ENCODE data around the gene MCCD1. TPM values are rescaled to one million over a fixed set of nuclear protein-coding genes. Genes with fewer than 3 reads are reported as not detected.

The MCCD1 gene
- total and polyA plus RNA-seq, 2 of the 13 experiments (the other 11 are each of a cell fraction or from before 2014, with no cell fraction given): 0.15 TPM; not detected in 1

DNA sequence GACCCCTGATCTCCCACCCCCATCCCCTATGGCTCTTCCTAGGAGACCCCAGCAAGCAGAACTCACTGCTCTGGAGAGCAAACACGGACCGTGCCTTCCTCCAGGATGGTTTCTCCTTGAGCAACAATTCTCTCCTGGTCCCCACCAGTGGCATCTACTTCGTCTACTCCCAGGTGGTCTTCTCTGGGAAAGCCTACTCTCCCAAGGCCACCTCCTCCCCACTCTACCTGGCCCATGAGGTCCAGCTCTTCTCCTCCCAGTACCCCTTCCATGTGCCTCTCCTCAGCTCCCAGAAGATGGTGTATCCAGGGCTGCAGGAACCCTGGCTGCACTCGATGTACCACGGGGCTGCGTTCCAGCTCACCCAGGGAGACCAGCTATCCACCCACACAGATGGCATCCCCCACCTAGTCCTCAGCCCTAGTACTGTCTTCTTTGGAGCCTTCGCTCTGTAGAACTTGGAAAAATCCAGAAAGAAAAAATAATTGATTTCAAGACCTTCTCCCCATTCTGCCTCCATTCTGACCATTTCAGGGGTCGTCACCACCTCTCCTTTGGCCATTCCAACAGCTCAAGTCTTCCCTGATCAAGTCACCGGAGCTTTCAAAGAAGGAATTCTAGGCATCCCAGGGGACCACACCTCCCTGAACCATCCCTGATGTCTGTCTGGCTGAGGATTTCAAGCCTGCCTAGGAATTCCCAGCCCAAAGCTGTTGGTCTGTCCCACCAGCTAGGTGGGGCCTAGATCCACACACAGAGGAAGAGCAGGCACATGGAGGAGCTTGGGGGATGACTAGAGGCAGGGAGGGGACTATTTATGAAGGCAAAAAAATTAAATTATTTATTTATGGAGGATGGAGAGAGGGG is 44.7 kb downstream of the MCCD1 start:
- in situ Hi-C loops (cut with HindIII; ENCODE audit: extremely low pct_ligation_motif_present, low pct_unique_long_range_greater_than_20kb): no loop called here
- Histone ChIP-seq H4K20me1 (ENCODE audit: insufficient read depth, low read length) (no peaks in the 10 kb centered on the region), H2AFZ (ENCODE audit: low read length) (no peak overlapping the region), H3K4me1 (ENCODE audit: insufficient read depth, low read length) (no peaks in the 10 kb centered on the region), H3K27ac (ENCODE audit: extremely low read length, insufficient read depth, low read length) (no peak overlapping the region), H3K79me2 (ENCODE audit: insufficient read depth, low read length) (no peaks in the 10 kb centered on the region), H3K9ac (ENCODE audit: insufficient read depth, low read depth, low read length) (no peak overlapping the region), H3K4me3 (replicated peaks in 1 of 3; ENCODE audit: insufficient read depth in 1 of 3, low read depth in 2 of 3, low read length in 3 of 3) (no peak overlapping the region), H3K4me2 (ENCODE audit: low read depth, low read length) (no peak overlapping the region), H3K9me3 (ENCODE audit: low read length) (no peaks in the 10 kb centered on the region), H3K27me3 (ENCODE audit: control insufficient read depth in 1 of 2, insufficient read depth in 2 of 2, low read length in 2 of 2) (peaks cover 20 to 85% of the 10 kb centered on the region in 2 experiments), H3K36me3 (replicated peaks in 1 of 2; ENCODE audit: control insufficient read depth in 1 of 2, insufficient read depth in 2 of 2, low read length in 2 of 2) (no peaks in the 10 kb centered on the region)
- no TSS peak for BruUV-seq (replicated peaks)
- ChIA-PET POLR2A (interaction anchor here (0.9 to 1.9 kb wide), 4 partner anchors 10 to 78 kb away, joined by 3 to 8 read pairs (median 4); partner anchors contain the start of genes DDX39B and NFKBIL1), CTCF (ENCODE audit: low intra/inter-chr PET ratio, low total read pairs) (no interaction called here)
- FAIRE-seq (no peak), ATAC-seq (no peak), DNase-seq (ENCODE audit: low spot score) (no peak)
- 26% methylated on average over 9 of the region's 9 CpGs for WGBS (ENCODE audit: low lambda C conversion rate)
- intact Hi-C loops (cut with micrococcal nuclease; ENCODE audit: unreplicated experiment): no loop called here
- TF ChIP-seq, protein P1, sequence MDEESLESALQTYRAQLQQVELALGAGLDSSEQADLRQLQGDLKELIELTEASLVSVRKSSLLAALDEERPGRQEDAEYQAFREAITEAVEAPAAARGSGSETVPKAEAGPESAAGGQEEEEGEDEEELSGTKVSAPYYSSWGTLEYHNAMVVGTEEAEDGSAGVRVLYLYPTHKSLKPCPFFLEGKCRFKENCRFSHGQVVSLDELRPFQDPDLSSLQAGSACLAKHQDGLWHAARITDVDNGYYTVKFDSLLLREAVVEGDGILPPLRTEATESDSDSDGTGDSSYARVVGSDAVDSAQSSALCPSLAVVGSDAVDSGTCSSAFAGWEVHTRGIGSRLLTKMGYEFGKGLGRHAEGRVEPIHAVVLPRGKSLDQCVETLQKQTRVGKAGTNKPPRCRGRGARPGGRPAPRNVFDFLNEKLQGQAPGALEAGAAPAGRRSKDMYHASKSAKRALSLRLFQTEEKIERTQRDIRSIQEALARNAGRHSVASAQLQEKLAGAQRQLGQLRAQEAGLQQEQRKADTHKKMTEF (CRISPR knock-in tag; IDR thresholded peaks at IDR 0.05): no peak
- TF ChIP-seq, protein P2, sequence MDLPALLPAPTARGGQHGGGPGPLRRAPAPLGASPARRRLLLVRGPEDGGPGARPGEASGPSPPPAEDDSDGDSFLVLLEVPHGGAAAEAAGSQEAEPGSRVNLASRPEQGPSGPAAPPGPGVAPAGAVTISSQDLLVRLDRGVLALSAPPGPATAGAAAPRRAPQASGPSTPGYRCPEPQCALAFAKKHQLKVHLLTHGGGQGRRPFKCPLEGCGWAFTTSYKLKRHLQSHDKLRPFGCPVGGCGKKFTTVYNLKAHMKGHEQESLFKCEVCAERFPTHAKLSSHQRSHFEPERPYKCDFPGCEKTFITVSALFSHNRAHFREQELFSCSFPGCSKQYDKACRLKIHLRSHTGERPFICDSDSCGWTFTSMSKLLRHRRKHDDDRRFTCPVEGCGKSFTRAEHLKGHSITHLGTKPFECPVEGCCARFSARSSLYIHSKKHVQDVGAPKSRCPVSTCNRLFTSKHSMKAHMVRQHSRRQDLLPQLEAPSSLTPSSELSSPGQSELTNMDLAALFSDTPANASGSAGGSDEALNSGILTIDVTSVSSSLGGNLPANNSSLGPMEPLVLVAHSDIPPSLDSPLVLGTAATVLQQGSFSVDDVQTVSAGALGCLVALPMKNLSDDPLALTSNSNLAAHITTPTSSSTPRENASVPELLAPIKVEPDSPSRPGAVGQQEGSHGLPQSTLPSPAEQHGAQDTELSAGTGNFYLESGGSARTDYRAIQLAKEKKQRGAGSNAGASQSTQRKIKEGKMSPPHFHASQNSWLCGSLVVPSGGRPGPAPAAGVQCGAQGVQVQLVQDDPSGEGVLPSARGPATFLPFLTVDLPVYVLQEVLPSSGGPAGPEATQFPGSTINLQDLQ (CRISPR knock-in tag; IDR thresholded peaks at IDR 0.05): no peak
- no peak for TF ChIP-seq TAF15 (IDR thresholded peaks at IDR 0.05; ENCODE audit: low read depth, low read length, poor library complexity, severe bottlenecking)
- no peak for TF ChIP-seq MEIS1 (CRISPR knock-in tag; IDR thresholded peaks at IDR 0.05; ENCODE audit: borderline replicate concordance)
- TF ChIP-seq NFE2L1 (CRISPR knock-in tag; IDR thresholded peaks at IDR 0.05; ENCODE audit: borderline replicate concordance): no peak
- TF ChIP-seq TCF7 (IDR thresholded peaks at IDR 0.05; ENCODE audit: low read depth): no peak
- TF ChIP-seq, protein P3, sequence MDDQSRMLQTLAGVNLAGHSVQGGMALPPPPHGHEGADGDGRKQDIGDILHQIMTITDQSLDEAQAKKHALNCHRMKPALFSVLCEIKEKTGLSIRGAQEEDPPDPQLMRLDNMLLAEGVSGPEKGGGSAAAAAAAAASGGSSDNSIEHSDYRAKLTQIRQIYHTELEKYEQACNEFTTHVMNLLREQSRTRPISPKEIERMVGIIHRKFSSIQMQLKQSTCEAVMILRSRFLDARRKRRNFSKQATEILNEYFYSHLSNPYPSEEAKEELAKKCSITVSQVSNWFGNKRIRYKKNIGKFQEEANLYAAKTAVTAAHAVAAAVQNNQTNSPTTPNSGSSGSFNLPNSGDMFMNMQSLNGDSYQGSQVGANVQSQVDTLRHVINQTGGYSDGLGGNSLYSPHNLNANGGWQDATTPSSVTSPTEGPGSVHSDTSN (CRISPR knock-in tag; IDR thresholded peaks at IDR 0.05; ENCODE audit: borderline replicate concordance): no peak

Data from HepG2 (cell line).